MV-4-11 (cell line): ENCODE measurements around the gene RPS6KA5.
"Not testable (repeated sequence)": the region's sequence is repeated elsewhere in the genome, so short reads cannot be mapped to it uniquely, and the experiment has no call there.

Source experiments
- DNase-seq: peaks from one replicate; lab custom pipeline; 2025; lab: John Stamatoyannopoulos, UW

RPS6KA5 gene

DNA sequence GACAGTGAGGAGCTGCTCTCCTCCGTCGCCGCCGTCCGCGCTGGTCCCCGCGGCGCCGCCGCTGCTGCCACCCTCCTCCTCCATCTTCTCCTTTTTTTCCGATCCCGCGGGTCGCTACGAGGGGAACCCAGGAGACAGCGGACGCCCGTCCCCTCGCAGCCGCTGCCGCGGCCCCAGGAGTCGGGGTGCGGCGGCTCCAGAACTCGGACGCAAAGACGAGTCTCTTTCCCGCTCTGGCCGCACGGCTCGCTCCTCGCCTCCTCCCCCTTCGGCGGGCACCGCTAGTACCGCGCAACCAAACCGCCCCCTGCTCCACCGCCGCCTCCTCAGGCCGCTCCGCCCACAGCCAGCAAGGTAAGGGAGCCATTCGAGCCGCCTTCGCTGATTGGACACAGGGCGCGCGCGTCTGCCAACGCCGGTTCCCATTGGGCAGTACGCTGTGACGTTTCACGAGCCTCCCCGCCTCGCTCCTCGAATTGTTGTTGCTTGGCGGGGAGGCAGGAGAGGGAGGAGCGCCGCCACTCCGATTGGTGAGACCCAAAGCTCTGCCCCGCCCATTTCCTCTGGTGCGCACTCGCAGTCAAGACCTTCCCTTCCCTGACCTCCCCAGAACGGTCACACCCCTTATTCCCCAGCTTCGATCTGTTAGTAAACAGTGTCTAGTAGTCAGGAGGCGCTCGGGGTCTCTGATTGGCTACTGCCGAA lies at the start of gene RPS6KA5:
Gene RPS6KA5 (minus strand): TSS at position 291 of the 705 bp plus-strand sequence. CDS start 207 bp downstream, at position 84.
- peak; percentile 100 for DNase-seq

DNA sequence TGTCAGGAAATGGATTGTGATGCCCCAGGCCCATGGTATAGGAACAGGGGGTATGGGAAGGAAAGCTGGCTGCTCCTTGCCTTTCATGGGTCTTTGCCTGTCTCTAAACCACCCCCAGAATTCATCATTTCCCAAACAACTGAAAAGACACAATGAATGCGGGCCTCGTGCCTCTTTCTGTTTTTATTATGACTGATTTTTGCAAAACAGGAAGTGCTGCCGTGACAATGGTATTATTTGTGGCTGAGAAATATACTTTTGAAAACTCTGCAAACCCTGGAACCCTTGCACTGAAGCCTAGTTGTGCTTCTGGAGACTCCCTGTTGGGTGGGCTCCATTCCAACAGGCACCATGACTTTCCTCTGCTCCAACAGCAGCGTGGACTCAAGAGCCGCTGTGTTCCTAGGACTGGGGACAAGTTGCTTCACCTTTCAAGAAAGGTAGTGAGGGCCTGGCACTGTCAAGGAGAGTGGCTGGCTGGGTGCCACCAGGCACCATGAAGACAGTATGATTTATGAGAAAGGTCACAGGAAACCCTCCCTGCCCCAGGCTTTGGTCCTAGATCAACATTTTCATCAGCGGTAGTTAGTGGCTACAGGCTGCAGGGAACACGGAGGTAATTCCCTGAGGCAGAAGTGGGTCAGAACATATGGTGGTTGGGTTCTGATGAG lies 48.6 kb upstream of the RPS6KA5 start:
- DNase-seq = peak; percentile 60

DNA sequence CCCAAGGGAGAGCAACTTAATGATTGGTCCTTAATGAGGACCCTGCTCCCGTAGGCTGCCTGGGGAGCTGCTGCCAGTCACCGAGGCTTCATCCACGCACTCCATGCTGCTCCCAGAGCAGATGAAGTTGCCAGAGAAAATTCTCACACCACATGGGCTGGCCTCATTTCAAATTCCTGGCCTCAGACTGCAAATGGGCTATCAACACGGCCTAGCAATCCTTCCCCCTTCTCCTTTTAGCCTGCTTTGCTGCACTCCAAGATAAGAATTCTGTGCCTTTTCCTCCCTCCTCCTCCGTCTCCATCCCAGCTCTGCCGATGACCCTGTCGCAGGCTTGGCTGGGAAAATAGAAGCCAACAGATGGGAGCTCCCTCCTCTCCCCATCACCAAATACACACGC lies 42.7 kb upstream of the RPS6KA5 start:
- DNase-seq = no peak

DNA sequence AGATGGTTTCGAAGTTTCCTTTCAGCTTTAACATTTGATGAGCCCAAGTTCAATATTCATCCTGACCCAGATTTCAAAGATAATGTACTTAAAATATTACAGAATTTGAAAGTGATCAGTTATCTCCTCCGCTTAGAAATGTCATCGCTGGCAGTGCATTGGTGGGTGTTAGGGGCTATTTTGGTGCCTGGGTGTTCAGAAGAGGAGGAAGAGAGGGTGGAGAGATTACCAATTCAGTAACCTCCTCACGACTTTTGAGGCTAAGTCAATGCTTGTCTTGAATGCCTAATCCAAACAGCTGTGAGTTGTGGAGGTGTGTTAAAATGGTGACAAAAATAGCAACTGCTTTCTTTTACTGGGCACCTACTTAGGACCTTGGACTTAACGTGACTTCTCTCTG lies 39.7 kb upstream of the RPS6KA5 start:
- DNase-seq = no peak

DNA sequence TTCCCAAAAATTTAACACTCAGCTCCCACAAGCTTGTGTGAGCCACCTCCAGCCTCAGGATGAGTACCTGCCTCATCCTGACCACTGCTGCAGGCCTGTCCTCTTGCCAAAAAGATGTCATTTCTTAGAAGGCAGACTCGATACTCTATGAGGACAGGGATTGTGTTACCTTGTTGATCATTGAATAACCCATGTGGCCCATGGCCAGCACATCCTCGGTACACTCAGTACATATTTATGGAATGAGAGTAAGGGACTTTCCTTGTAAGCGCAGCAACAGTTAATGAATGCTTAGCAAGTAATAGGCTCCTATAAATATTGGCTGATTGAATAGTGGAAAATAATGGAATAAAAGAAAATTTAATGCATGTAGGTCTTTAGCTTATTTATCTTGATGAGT lies 38.1 kb upstream of the RPS6KA5 start:
- no peak for DNase-seq

DNA sequence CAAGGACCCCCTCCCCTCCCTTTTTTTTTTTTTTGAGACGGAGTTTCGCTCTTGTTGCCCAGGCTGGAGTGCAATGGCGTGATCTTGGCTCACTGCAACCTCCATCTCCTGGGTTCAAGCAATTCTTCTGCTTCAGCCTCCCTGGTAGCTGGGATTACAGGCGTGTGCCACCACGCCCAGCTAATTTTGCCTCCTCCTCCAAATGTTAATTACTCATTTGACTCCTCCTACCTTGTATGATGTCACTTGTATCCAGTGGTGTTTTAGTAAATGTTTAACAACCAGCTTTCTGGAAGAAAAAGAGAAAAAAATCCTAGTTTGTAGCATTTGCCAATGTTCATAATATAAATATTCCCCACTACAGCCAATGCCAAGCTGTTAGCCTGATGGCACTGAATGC lies 37.2 kb upstream of the RPS6KA5 start:
- DNase-seq = not testable (repeated sequence)

DNA sequence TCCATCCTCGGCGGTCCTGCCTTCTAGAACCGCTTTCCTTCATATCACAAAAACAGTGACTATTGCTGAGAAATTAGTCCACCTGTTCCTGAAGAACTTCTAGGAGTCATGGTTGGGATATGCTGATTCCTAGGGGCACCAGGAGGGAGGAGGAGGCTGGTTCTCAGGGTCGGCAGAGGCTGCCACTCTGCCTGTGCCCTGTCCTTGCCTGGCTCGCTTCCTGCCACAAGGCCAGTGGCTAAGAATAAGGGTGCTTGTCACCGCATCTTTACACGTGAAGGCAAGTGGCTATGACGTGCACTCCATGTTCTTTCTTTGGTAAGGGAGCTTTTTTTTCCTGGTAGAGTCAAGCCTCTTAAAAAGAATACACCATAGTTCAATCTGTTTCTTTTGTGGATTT lies 34.7 kb upstream of the RPS6KA5 start:
- no peak for DNase-seq

DNA sequence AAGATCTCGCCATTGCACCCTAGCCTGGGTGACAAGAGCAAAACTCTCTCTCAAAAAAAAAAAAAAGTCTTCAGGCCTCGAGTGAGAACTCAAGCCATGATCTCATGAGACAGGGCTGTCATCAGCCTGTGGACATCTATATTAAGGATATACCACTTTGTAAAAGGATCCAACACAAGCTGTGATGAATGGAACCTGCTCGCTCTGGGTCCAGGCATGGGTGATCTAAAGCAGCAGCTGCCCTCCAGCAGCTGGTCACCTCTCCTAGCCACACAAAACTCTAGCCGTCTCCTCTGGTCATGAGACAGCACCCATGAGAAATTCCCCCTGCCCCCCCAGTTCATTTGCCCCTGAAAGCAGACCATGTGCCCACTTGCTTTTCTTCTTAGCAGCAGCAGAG lies 34.3 kb upstream of the RPS6KA5 start:
- DNase-seq = no peak

DNA sequence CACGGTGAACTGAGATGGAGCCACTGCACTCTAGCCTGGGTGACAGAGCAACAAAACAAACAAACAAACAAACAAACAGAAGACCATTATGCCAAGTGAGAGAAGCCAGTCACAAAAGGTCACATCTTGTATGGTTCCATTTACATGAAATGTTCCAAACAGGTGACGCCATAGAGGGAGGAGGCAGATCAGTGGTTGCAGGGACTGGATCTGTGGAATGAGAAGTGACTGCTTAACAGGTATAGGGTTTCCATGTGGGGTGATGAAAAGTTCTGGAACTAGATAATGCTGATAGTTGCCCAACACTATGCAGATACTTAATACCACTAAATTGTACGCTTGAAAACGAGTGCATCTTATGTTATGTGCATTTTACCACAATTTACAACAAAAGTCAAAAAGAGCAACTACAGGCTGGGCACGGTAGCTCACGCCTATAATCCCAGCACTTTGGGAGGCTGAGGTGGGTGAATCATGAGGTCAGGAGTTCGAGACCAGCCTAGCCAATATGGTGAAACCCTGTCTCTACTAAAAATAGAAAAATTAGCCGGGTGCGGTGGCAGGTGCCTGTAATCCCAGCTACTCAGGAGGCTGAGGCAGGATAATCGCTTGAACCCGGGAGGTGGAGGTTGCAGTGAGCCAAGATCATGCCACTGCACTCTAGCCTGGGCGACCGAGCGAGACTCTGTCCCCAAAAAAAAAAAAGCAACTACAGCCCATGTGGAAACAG lies 33.5 kb upstream of the RPS6KA5 start:
- DNase-seq = peak; percentile 5

DNA sequence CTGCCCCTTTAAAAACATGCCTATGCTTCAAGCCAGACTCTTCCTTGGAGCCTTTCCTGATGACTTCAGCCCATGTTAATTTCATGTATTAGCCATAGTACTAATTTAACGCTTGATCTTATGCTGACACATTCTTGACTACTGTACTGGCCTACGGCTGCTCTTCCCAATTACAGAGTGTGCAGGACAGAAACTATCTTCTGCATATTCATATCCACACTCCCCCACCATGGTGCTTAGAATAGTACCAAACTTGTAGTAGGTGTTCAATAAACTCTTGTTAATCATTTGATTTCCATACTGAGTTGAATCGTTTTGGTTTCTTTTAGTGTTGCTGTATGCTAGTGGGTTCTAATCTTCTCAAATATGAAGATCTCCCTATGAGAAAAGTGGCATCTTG lies 31.6 kb upstream of the RPS6KA5 start:
- DNase-seq = no peak

DNA sequence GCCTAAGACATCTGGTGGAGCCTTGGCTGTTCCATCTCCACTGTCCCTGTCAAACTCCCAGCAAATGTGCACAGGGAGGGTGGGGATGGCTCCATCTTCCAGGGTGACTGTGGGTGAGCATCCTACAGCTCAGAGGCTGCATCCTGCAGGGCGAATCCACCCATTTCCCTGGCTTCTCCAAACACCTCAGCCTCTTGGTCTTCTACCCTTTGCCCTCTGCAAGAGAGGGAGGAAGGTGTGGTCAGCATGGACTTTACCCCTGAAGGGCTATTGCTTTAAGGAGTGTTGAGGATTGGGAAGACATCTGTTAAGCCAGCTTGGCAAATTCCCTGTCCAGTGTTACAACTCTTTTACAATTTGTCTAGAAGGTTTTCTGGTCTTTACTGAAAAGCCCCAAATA lies 30.3 kb upstream of the RPS6KA5 start:
- DNase-seq = no peak

DNA sequence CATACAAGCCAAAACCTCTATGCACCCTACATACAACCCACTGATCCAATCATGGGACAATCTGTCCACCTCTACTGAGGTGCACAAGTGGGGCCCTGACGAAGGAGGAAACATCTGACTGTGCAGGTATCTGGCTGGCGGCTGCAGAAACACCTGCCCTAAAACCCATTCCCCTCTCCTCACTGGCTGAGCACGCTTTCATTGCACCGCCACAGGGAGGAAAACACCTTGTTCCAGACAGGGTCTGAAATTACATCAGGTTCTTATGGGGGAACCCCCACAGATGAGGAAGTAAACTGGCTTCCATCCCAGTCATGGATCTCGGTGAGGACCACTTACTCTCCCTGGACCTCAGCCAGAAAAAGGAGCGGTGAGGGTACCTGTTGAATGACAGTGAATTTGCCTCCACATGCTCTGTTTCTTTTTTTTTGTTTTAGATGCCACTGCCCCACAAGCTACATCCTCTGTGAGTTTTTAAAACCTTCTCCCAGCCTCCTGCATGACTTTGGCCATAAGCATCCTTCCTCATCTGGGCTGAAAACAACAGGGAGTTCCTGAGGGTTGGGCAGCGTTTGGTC lies 29.6 kb upstream of the RPS6KA5 start:
- DNase-seq = no peak

DNA sequence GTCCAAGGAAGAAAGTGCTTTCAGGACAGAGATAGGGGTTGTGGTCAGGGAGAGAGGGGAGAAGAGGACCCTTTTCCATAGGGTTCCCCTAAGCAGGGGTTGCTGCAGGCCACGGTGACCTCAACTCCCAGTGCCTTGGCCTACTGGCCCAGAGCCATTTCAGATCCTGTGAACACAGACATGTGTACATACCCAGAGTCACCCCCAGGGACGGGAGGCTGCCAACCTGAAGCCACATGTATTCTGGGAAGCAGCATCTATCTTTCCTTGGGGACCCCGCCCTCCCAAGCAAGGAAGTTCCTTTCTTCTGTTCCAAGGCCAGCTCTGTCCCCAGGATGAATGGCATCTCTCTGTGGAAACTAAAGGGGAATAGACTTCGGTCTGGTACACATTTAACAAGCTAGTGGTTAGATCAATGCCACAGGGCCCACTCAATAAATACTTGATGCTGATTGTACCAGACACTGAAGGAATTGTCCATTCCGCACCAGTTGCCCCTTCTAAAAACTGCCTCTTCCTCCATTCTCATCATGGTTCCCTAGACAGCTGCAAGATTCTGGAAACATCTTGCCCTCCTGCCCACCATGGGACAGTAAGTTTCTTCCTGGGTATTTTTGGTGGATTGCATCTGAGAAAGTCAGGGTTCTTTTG lies 28.3 kb upstream of the RPS6KA5 start:
- no peak for DNase-seq

DNA sequence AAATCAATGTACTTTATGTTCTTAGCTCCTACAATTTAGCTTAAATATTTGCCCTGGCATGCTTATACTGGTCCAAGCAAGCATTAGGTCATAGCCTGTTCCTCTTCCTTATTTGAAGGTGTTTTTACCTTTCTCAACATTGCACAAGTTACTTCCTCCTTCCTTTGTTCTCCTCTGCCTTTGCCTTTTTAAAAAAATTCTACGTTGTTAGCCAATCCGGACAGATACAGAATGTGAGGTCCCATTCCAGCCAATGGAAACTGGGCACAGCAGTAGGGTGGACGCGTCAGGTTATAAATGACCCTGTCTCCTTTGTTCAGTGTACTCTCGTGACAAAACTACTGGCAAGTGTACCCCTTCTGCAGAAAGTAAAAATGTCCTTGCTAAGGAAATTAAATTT lies 27.0 kb upstream of the RPS6KA5 start:
- not testable (repeated sequence) for DNase-seq

DNA sequence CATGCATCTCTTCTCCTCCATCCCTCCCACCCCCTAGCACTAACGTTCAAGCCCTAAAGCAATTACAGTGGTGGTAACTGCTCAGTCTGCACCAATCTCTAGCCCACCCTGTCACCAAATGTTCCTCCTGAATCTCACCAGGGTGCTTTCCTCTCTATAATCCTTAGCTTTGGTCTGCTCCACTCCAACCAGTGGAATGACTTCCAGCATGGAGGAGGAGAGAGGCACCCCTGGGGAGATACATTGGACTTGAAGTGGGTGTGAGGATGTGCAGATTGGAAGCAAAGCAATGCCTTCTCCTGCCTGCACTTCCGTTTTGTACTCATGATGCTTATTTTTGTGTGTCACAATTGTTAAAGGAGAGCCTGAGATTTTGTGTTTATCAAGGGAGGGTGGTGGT lies 24.1 kb upstream of the RPS6KA5 start:
- no peak for DNase-seq

DNA sequence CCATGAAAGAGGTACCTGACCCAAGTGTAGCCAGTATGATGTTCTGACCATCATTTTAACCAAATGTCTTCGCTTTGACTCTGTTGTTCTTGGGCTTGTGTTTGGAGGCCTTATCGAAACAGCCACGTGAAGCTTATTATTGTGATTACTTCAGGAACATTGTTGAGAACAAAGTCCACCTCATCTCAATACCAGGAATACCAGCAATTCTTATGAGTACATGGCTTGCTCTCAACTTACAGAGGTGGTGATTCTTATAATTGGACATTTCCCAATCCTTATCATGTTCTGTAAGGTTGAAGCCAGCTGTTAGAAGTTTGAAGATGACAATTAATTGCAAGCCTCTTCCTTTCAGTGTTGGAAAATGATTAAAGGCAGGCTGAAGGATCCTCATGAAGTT lies 21.8 kb upstream of the RPS6KA5 start:
- DNase-seq = no peak

DNA sequence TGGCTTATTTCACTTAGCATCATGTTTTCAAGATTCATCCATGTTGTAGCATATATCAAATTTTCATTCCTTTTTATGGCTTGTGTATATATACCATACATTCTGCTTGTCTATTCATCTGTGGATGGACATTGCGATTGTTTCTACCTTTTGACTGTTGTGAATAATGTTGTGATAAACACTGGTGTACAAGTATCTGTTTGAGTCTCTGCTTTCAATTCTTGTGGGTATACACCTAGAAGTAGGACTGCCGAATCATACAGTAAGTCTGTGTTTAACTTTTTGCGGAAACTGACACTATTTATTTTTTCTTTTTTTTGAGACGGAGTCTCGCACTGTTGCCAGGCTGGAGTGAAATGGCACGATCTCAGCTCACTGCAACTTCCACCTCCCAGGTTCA lies 19.6 kb upstream of the RPS6KA5 start:
- DNase-seq = no peak

DNA sequence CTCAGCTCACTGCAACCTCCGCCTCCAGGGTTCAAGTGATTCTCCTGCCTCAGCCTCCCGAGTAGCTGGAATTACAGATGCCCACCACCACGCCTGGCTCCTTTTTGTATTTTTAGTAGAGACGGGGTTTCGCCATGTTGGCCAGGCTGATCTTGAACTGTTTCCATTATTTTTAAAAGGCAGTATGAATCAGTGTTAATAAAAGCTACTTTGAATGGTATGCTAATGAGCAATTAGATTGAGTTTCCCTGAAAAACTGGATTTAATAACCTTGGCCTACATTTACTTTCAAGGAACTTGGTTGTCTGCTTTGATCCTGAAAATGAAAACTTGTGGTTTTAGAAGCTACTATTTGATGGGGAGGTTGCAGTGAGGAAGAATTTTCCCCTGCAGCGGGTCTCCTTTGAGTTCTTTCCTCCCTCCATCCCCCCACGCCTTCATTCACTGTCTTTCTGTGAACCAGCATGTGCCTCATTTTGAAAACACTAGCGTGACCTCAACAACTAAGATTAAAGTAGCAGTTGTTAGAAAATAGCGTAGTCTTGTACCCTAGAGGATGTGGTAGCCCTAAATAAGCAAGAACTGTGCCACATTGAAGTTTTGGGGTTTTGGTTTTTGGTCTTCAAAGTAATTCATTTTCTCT lies 17.8 kb upstream of the RPS6KA5 start:
- peak; percentile 74 for DNase-seq

DNA sequence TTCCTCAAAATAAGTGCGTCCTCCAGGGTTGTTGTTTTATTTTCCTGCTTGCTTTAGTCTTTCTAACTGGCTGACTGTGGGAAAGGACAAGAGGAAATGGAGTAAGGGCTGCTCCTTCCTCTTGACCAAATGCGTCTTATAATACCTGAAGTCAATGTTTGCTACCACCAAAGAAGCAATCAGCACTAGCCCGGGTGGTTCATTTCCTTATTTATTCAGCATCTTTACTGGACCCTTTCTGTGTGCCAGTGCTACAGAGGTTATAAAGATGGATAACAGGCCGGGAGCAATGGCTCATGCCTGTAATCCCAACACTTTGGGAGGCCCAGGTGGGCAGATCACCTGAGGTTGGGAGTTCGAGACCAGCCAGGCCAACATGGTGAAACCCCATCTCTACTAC lies 15.1 kb upstream of the RPS6KA5 start:
- no peak for DNase-seq

DNA sequence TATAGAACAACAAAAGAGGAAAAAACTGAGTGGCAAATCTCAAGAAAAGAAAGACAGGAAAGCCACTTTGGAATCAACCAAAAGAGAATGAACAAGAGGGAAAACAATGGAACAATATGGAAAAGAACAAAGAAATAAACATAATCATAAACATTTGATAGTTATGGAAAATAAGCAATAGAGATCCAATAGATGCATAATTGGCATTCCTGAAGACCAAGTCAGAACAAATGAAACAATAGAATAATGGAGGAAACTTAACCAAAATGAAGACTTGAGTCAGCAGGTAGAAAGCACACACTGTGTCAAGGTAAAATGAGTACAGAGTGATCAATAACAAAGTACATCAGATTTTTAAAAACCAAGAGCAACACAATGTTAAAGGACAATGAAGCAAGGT lies 10.1 kb upstream of the RPS6KA5 start:
- DNase-seq = no peak

DNA sequence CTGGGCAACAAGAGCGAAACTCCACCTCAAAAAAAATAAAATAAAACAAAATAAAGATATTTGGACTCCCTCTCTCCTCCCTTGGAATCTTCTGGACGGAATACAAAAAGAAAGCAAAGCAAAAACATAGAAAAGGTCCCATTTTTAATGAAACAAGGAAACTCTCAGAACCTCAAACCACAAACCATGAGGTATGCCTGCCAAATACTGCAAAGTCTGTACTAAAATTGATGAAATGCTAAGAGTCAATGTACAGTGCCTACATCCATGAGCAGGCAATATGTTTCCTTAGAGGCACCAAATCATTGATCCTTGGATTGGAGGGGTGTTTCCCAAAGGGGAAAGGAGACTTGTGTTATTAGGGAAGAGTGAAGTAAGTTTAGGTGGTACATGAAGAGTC lies 8.2 kb upstream of the RPS6KA5 start:
- peak; percentile 30 for DNase-seq

DNA sequence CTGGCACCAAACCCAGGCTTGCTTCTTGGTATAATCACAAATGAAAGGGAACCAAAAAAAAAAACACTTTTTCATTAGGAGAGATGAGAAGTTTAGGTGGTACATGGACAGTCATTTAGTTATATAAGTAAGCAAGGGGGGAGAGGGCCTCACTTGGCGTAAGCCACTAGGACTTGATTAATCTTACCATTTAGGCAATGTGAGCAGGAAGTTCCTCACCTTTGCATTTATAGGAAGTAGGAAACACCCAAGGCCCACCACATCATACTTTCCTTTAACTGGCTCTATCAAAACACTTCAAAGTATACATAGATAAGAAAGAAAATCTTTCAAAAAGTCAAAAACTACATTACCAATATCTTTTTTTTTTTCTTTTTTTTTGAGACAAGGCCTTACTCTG lies 6.7 kb upstream of the RPS6KA5 start:
- peak; percentile 22 for DNase-seq
